Epithelial cell of esophagus (primary cell): ENCODE measurements around the gene KREMEN2.

ENCODE experiments used
- DNase-seq: peaks from one replicate; pipeline ENCODE4 v3.0.0; 2010; ENCODE audit warnings: low read depth
- H3K4me3 ChIP-seq: 2 replicates; pipeline ENCODE4 v1.5.1; 2011; ENCODE audit warnings: mild to moderate bottlenecking, low read length, control low read depth
- CTCF ChIP-seq: IDR thresholded peaks from 2 replicates; pipeline ENCODE4 v1.5.1; 2011; ENCODE audit warnings: low read depth, mild to moderate bottlenecking, low read length, control low read depth, inconsistent platforms; ENCODE audit not compliant: insufficient read depth; ENCODE audit errors: missing control alignments

Gene KREMEN2

GRCh38 chr16:2996298-2996697, 32.2 kb downstream of the KREMEN2 start:
- H3K4me3 ChIP-seq = no peak overlapping the region
- no peak for TF ChIP-seq CTCF
- no peak for DNase-seq

DNA sequence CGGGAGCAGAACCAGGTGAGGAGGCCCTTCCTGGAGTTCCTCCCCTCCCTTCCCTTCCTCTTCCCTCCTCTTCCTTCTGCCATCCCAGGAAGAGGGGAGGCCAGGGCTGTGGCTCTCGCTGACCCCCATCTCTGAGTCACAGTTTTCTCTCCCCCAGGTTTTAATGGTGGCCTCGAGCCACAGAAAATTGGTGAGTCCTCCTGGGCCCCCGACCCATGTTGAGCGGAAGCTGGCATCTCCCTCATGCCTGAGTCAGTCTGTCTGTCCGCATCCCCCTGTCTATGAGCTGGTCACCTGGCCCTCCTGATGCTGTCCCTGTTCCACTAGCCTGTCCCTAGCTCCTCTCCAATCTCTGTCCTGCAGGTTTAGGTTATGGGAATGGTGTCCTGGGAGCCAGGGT, 35.9 kb downstream of the KREMEN2 start:
- TF ChIP-seq CTCF = no peak

DNA sequence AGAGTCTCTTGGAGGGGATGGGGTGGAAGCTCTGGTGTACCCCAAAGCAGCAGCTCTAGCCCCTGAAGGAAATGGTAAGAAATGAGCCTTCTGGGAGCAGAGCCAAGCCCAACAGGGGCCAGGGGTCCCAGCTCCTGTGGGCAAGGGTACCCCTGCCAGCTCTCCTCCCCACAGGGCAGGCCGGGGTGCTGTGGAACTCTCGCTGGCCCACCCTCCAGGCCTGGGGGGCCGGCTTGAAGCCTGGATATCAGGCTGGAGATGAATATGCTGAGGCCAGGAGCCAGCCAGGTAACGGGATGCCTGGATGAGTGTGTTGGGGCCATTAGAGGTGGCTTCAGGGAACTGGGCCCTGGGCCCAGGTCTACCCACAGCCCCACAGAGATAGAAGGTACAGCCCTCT, 36.5 kb downstream of the KREMEN2 start:
- no peak overlapping the region for H3K4me3 ChIP-seq
- no peak for TF ChIP-seq CTCF
- DNase-seq = no peak

More for the DNA sequence above, 35.9 kb downstream of the KREMEN2 start:
- DNase-seq = no peak
- H3K4me3 ChIP-seq = no peak overlapping the region

DNA sequence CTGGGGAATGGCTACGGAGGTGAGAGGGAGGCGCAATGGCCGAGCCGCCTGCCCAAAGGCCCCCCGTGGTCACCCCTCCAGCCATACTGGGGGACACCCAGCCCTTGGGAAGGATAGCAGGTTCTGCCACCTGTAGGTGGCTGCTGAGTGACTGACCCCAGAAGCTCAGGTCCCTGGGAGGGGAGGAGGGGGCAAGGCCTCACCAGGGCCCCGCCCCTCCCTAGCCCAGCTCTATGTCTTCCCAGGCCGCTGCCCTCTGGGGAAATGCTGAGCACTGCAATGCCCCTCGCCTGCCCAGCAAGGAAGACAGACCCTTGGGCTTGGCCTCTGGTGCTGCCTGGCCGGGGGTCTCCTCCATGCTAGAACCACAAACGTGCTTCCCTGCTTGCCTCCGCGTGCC, 37.2 kb downstream of the KREMEN2 start:
- no peak for DNase-seq
- H3K4me3 ChIP-seq = no peak overlapping the region
- TF ChIP-seq CTCF = no peak

GRCh38 chr16:3003582-3004270, 39.7 kb downstream of the KREMEN2 start:
- no peak overlapping the region for H3K4me3 ChIP-seq
- peak; percentile 52 for TF ChIP-seq CTCF

GRCh38 chr16:3004319-3004718, 40.2 kb downstream of the KREMEN2 start:
- no peak overlapping the region for H3K4me3 ChIP-seq
- DNase-seq = peak; percentile 52
- no peak for TF ChIP-seq CTCF

More at GRCh38 chr16:3003582-3004270, 39.7 kb downstream of the KREMEN2 start:
- DNase-seq = peak; percentile 100

- no peak for TF ChIP-seq CTCF
- peak overlapping the region; percentile 30 for H3K4me3 ChIP-seq
- no peak for DNase-seq
Observed at GRCh38 chr16:3004781-3005284, 40.8 kb downstream of the KREMEN2 start.
